HG03039 (cell line): Measurements from ENCODE around the gene COL7A1.

ENCODE experiments used
- ATAC-seq: cut with Tn5 transposase; IDR thresholded peaks from one replicate; pipeline ENCODE4 v1.9.1; 2021; ENCODE audit warnings: mild to moderate bottlenecking, moderate library complexity; ENCODE audit not compliant: unreplicated experiment

COL7A1 gene

GRCh38 chr3:48595075-48595525 is at the start of gene COL7A1:
Gene COL7A1, minus strand, starts transcription at chr3:48595329. Its CDS starts 170 bp downstream, at chr3:48595159.
- ATAC-seq = no peak

GRCh38 chr3:48642605-48643004 is 47.5 kb upstream of the COL7A1 start:
- no peak for ATAC-seq

- no peak for ATAC-seq
These were observed 46.3 kb upstream of the COL7A1 start for GRCh38 chr3:48641396-48641795.

- no peak for ATAC-seq
These were observed 44.9 kb upstream of the COL7A1 start for GRCh38 chr3:48639944-48640606.

- ATAC-seq = no peak
These were observed 42.2 kb upstream of the COL7A1 start for GRCh38 chr3:48637305-48637704.

GRCh38 chr3:48636149-48636655 is 41.1 kb upstream of the COL7A1 start:
- ATAC-seq = no peak

GRCh38 chr3:48635222-48636021 is 40.3 kb upstream of the COL7A1 start, which contains the start of gene SLC26A6:
Gene SLC26A6, minus strand, starts transcription at chr3:48635461. Its CDS starts 68 bp downstream, at chr3:48635393.
- peak; percentile 88 for ATAC-seq

- no peak for ATAC-seq
These were observed 39.6 kb upstream of the COL7A1 start for GRCh38 chr3:48634661-48635221.

GRCh38 chr3:48633743-48634142 is 38.6 kb upstream of the COL7A1 start:
- no peak for ATAC-seq

- ATAC-seq = no peak
These were observed 38.1 kb upstream of the COL7A1 start for GRCh38 chr3:48633256-48633655.

GRCh38 chr3:48631516-48632448 is 36.7 kb upstream of the COL7A1 start:
- no peak for ATAC-seq

- ATAC-seq = no peak
These were observed 35.7 kb upstream of the COL7A1 start for GRCh38 chr3:48630833-48631232.

GRCh38 chr3:48630407-48630806 is 35.3 kb upstream of the COL7A1 start:
- no peak for ATAC-seq

GRCh38 chr3:48629894-48630293 is 34.8 kb upstream of the COL7A1 start:
- no peak for ATAC-seq

- no peak for ATAC-seq
These were observed 33.3 kb upstream of the COL7A1 start for GRCh38 chr3:48628277-48629017.

- ATAC-seq = no peak
These were observed 30.5 kb upstream of the COL7A1 start for GRCh38 chr3:48625600-48625999.

- ATAC-seq = no peak
These were observed 29.6 kb upstream of the COL7A1 start for GRCh38 chr3:48624767-48625166.

GRCh38 chr3:48623851-48624547 is 28.9 kb upstream of the COL7A1 start:
- no peak for ATAC-seq

- ATAC-seq = no peak
These were observed 26.3 kb upstream of the COL7A1 start, which contains the start of gene TMEM89 for GRCh38 chr3:48621461-48621869. Gene TMEM89, minus strand, starts transcription at chr3:48621769. Its CDS starts 13 bp downstream, at chr3:48621756.
